GM03348 (cell line): Measurements from ENCODE around the gene RAB43.
"Not testable (repeated sequence)": the region's sequence is repeated elsewhere in the genome, so short reads cannot be mapped to it uniquely, and the experiment has no call there.

Source experiments
- DNase-seq: peaks from one replicate; pipeline ENCODE4 v3.0.0; 2012; ENCODE audit warnings: low spot score

The RAB43 gene

DNA sequence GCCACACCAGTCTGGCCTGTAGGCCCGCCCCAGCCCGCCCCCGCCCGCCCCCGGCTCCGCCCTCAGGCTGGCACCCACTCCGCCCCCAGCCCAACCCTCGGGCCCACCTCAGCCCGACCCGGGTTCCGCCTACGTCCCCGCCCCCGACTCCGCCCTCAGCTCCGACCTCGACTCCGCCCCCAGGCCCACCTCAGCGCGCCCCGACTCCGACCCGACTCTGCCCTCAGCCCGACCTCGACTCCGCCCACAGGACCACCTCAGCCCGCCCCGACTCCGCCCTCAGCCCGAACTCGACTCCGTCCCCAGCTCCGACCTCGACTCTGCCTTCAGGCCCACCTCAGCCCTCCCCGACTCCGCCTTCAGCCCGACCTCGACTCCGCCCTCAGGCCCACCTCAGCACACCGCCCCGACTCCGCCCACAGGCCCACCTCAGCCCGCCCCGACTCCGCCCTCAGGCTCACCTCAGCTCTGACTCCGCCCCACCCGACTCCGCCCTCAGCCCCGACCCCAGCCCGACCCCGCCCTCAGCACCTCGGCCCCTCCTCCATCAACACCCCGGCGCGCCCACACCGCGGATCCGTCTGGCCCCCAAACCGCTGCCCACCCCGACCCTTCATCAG is at the start of gene RAB43:
TSS of gene RAB43 (minus strand) at position 13 of the 620 bp plus-strand sequence. CDS start 315 bp downstream, outside the sequence.
- peak; percentile 97 for DNase-seq

DNA sequence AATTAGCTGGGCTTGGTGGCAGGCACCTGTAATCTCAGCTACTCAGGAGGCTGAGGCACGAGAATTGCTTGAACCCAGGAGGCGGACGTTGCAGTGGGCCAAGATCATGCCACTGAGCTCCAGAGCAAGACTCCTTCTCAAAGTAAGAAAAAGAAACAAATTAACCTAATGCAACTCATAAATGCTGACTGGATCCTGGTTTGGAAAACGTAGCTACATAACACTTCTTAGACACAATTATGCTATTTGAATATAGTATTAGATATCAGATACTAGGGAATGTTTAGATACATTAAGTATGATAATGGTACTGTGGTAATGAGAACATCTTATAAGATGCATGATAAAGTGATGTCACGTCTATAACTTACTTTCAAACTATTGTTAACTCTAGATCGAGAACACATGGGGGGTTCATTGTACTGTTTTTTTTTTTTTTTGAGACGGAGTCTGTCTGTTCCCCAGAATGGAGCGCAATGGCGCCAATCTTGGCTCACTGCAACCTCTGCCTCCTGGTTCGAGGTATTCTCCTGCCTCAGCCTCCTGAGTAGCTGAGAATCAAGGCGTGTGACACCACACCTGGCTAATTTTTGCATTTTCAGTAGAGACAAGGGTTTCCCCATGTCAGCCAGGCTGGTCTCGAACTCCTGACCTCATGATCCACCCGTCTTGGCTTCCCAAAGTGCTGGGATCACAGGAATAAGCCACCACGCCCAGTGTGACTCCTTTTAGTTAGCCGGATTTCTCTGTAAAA is 45.2 kb upstream of the RAB43 start:
- no peak for DNase-seq

DNA sequence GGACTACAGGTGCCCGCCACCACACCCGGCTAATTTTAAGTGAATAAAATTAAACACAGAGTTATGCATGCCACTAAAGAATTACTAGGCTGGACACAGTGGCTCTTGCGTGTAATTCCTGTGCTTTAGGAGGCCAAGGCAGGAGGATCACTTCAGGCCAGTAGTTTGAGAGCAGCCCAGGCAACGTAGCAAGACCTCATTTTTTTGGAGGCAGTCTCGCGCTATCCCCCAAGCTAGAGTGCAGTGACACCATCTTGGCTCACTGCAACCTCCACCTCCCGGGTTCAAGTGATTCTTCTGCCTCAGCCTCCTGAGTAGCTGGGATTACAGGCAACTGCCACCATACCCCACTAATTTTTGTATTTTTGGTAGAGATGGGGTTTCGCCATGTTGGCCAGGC is 44.0 kb upstream of the RAB43 start:
- DNase-seq, result not testable (repeated sequence)

- DNase-seq, result no peak
Measured at GRCh38 chr3:129164500-129164899, 42.9 kb upstream of the RAB43 start.

DNA sequence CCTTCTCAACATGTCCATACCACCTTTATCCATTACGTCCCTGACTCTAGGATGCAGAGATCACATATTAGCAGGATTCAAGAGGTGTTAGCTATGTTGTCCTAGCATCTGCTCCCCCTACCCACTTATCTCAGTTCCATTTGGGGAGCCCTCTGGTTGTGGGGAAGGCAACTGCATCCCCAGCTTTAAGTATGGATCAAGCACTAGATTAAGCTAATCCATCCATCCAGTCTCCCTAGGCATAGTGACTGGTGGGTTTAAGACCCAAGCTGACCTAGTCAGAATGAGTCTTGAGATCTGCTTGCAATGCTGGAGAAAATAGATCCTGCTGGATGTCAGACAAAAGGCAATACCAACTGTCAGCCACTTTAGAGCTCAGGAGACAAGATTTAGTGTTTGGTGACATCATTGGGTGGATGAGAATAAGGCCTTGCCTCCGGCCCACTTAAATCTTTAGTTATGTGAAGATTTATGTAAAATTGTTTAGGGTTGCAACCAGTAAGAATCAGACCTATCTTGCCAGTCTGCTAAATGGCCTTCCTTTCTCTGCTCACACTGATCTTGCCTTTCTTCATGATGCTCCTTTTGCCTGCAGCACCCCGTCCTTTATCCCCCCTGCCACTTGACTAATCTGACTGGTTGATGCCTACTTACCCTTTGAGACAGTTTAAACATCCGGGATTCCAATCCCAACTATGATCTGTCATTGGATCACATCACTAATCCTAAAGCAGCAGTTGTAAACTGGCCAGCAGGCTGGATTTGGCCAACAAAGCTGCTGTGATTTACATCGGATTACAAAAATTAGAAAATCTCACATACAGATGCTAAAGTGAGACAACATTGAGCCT is 41.4 kb upstream of the RAB43 start:
- no peak for DNase-seq

DNA sequence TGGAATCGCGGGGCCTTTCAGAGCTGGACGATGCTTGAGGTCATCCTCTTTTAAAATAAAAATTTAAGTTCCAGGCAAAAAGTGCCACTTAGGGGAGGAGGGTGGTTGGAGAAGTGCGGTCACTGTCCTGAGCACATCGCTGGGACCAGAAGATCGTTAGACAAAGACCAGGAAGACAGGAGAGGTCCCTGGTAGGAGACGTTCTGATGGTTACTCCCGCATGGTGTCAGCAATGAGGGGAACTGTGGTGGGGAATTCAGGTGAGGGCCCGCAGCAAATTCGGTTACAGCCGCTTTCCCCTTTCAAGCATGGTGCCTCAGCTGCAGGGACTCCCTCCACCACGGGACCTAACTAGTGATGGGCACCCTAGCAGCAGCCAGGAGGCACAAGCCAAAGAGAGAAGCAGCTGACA is 40.3 kb upstream of the RAB43 start:
- DNase-seq, result peak; percentile 24

- DNase-seq, result peak; percentile 95
Measured at GRCh38 chr3:129160891-129161859, 39.6 kb upstream of the RAB43 start, which contains the start of gene ISY1. Gene ISY1, minus strand, starts transcription at chr3:129161063. Its CDS starts 88 bp downstream, at chr3:129160975.

DNA sequence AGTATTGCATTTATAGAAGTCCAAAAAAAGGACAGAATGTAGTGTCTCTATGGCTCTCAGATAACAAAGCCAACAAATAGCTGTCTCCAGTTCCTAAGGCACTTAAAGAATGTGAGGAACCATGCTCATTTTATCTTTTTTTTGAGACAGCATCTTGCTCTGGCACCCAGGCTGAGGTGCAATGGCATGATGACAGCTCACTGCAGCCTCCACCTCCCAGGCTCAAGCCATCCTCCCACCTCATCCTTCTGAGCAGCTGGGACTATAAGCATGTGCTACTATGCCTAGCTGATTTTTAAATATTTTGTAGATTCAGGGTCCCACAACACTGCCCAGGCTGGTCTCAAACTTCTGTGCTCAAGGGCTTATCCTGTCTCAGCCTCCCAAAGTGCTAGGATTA is 23.2 kb upstream of the RAB43 start:
- DNase-seq, result no peak

DNA sequence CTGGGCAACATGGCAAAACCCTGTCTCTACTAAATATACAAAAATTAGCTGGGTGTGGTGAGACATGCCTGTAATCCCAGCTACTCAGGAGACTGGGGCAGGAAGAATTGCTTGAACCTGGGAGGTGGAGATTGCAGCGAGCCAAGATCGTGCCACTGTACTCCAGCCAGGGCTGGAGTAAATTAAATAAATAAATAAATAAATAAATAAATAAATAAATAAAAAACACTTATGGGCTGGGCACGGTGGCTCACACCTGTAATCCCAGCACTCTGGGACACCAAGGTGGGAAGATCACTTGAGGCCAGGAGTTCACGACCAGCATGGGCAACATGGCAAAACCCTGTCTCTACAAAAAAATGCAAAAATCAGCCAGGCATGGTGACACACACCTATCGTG is 19.4 kb upstream of the RAB43 start:
- DNase-seq, result not testable (repeated sequence)

- DNase-seq, result no peak
Measured at GRCh38 chr3:129139911-129140310, 18.3 kb upstream of the RAB43 start.

- DNase-seq, result not testable (repeated sequence)
Measured at GRCh38 chr3:129136275-129136674, 14.7 kb upstream of the RAB43 start.

- DNase-seq, result no peak
Measured at GRCh38 chr3:129132097-129132866, 10.7 kb upstream of the RAB43 start.

GRCh38 chr3:129131465-129132088 is 10.0 kb upstream of the RAB43 start:
- DNase-seq, result no peak

- DNase-seq, result no peak
Measured at GRCh38 chr3:129130291-129130813, 8.7 kb upstream of the RAB43 start.

DNA sequence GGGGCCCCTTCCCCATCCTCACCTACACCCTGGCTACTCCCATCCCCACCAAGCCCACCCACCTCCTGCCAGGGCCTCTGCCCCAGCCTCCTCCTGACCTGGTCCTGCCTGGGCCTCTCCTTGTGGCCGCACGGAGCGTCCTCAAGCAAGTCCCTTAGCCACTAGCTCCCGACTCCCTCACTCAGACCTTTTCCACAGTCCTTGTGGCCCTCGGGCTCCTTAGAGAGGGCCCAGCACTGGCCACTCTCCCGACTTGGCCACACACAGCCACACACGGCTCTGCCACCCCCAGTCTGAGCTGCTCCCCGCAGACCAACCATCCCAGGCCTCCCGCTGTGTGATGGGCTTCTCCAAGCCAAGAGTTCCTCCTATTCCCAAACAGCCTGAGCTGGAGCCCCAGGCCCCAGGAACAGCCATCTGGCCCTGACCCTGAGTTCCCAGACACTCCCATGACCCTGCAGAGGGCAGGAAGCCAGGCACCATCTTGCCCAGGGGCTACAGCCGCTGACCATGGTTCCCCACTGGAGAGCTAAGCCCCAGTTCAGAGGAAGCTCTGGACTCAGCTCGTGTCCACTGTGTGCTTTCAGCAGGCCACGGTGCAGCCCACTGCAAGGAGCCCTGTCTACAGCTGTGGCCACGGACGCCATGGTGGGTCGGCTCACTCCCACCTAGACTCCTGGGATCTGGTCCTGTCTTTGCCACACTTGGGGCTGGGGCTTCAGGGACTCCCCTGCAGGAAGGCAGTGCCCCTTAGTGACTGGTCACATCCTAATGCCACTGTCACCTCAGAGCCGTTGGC is 7.0 kb upstream of the RAB43 start:
- DNase-seq, result no peak

DNA sequence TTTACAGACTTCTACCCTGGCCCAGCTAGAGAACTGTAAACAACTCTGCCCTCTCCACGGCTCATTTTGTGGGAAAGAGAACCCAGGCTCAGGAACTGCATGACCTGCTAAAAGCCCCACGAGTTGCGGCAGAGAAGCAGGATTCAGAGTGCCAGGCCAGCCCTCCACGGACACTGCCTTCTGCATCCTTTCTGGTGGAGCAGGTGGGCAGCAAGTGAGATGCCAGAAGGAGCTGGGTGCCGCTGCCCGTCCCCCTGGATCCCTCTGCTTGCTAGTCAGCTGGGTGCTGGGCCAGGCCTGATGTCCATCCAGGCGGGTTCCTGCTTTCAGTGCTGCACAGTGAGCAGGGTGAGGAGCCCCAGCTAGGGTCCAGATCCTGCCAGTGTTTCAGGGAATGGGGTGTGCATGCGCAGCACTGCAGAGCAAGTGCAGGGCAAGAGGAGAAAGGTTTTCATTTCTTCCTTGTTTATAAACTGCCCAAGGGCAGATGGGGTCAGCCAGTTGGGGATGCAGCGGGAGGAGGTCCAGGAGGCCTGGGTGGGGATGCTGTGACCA is 5.2 kb upstream of the RAB43 start:
- no peak for DNase-seq

GRCh38 chr3:129123314-129124060 is 1.9 kb upstream of the RAB43 start:
- peak; percentile 44 for DNase-seq

GRCh38 chr3:129122412-129123011 is 908 bp upstream of the RAB43 start:
- DNase-seq, result peak; percentile 33
